Amniotic stem cell (primary cell): ENCODE measurements around the gene PARP14.
A peak's percentile ranks its signal among the peaks of the same experiment; 100 is the strongest.
"Not testable (repeated sequence)": the region's sequence is repeated elsewhere in the genome, so short reads cannot be mapped to it uniquely, and the experiment has no call there.

Source experiments
- DNase-seq: peaks from one replicate; lab custom pipeline; 2025; lab: John Stamatoyannopoulos, UW

The PARP14 gene, protein sequence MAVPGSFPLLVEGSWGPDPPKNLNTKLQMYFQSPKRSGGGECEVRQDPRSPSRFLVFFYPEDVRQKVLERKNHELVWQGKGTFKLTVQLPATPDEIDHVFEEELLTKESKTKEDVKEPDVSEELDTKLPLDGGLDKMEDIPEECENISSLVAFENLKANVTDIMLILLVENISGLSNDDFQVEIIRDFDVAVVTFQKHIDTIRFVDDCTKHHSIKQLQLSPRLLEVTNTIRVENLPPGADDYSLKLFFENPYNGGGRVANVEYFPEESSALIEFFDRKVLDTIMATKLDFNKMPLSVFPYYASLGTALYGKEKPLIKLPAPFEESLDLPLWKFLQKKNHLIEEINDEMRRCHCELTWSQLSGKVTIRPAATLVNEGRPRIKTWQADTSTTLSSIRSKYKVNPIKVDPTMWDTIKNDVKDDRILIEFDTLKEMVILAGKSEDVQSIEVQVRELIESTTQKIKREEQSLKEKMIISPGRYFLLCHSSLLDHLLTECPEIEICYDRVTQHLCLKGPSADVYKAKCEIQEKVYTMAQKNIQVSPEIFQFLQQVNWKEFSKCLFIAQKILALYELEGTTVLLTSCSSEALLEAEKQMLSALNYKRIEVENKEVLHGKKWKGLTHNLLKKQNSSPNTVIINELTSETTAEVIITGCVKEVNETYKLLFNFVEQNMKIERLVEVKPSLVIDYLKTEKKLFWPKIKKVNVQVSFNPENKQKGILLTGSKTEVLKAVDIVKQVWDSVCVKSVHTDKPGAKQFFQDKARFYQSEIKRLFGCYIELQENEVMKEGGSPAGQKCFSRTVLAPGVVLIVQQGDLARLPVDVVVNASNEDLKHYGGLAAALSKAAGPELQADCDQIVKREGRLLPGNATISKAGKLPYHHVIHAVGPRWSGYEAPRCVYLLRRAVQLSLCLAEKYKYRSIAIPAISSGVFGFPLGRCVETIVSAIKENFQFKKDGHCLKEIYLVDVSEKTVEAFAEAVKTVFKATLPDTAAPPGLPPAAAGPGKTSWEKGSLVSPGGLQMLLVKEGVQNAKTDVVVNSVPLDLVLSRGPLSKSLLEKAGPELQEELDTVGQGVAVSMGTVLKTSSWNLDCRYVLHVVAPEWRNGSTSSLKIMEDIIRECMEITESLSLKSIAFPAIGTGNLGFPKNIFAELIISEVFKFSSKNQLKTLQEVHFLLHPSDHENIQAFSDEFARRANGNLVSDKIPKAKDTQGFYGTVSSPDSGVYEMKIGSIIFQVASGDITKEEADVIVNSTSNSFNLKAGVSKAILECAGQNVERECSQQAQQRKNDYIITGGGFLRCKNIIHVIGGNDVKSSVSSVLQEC (N-terminal part only)

DNA sequence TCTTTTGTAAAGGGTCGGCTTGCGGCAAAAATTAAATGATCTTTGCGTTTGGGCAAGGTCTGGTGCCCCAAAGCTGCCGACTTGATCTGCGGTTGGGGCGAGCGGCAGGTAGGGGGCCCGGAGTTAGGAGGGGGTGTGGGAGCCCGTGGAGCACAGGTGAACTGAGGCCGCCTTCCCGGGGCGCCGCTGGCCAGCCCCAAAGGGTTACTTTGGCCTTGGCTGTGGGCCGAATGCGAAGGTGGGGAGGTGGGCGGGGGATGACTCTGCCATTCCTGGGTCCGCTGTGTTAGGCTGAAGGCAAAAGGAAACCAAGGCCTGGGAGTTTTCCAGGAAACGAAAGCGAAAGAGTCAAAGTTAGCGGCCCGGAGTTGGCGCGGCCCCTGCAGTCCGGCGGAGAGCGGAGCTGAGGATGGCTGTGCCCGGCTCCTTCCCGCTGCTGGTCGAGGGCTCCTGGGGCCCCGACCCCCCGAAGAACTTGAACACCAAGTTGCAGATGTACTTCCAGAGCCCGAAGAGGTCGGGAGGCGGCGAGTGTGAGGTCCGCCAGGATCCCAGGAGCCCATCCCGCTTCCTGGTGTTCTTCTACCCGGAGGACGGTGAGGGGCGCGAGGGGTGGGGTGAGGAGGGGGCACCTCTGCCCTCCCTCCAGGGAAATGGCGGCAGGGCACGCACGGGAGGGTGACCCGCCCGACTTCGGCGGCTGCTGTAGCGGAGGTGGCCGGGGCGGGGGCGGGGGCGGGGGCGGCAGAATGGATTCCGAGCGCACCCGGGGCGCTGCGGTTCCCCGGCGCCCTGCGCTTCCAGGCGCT lies at the start of gene PARP14:
Gene PARP14, plus strand, starts transcription at position 365 of the 809 bp plus-strand sequence. Its CDS starts 45 bp downstream, at position 410.
- peak; percentile 33 for DNase-seq

DNA sequence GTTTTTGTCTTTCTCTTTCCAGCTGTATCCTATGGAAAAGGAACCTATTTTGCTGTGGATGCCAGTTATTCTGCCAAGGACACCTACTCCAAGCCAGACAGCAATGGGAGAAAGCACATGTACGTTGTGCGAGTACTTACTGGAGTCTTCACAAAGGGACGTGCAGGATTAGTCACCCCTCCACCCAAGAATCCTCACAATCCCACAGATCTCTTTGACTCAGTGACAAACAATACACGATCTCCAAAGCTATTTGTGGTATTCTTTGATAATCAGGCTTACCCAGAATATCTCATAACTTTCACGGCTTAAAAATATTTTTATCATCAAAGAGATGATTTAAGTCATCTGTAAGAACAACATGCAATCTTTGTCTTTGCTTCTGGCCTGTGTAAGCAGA lies 44.9 kb upstream of the PARP14 start:
- DNase-seq = no peak

DNA sequence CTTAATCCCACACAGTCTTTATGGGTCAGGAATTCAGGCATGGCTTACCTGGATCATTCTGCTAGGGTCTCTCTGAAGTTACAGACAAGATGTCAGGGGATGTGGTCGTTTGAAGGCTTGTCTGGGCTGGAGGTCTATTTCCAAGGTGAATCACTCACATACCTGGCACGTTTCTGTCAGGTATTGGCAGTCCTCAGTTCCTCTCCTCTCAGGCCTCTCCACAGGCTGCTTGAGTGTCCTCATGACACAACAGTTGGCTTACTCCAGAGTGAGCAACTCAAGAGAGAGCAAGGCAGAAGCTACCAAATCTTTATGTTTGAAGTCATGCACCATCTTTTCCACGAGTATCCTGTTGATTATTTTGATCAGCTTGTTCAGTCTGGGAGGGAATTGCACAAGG lies 43.9 kb upstream of the PARP14 start:
- no peak for DNase-seq

DNA sequence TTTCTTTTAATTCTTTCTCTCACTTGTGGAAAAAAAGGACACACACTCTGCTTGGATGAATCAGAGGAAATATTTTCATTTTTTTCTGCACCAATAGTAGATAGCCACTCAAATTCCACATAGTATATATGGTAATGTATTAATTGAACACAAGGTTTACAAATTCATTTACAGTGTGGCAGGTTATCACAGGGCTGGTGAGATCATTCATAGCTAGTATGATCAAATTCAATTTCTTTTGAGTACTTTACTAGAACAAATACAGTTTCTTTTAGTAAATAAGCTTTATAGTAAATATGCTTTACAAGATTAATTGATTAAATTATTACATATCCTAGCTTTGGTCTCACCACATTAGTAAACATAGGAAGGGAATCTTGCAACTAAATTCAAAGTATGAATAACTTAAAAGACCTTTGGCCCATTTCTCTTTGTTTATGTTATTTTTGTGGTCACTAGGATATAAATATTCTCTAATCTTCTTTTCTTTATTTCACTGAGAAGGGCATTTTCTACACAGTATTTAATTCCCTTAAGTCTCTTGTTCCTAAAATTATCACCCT lies 40.1 kb upstream of the PARP14 start:
- DNase-seq = no peak

DNA sequence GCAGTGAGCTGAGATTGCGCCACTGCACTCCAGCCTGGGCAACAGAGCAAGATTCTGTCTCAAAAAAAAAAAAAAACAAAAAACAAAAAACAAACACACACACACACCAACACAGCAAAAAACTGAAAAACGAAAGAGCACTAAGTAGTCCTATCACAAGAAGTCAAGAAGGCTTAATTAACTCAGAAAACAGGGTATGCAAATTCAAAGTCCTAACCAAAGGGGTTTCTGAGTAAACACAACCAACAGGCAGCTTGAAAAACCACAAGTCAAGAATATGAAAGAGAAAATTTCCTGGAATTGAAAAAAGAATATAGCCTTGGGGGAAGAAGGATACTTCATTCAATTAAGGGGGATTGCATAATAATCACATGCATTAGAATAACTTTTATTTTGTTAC lies 37.7 kb upstream of the PARP14 start:
- no peak for DNase-seq

DNA sequence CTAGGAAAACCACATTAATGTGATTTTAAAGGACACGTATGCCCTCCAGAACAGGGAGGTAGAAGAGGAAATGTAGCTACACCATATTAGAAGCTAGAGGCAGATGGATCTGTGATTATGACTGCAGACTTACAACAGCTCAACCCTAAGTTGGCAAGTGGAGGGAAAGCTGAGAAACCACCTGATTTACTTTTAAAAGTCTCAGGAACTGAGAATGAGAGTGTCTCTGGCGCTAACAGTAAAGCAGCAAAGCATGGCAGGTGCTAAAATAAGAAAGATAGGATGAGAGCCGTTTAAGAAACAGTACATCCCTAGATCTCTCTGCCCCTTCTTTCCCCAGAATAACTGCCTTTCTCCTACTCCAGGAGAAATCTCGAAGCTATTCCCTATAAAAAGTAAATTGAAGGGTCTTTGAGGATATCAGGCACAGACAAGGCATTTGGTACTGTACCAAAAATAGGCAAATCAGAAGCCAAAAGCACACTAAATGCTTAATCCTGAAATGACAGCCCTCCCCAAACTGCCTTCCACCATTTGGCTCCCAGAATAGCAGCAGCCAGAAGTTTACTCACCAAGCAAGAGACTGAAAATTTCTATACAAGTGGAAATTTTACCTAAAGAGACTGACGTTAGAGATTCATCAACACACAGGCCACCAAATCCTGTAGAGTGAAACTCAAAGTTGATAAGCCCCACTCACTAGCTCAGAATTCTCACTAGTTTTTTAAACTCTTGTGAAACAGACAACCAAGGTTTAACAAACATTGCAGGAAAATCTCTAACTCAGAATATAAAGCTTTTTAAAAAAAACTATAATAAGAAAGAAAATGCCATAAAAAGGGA lies 34.3 kb upstream of the PARP14 start:
- no peak for DNase-seq

DNA sequence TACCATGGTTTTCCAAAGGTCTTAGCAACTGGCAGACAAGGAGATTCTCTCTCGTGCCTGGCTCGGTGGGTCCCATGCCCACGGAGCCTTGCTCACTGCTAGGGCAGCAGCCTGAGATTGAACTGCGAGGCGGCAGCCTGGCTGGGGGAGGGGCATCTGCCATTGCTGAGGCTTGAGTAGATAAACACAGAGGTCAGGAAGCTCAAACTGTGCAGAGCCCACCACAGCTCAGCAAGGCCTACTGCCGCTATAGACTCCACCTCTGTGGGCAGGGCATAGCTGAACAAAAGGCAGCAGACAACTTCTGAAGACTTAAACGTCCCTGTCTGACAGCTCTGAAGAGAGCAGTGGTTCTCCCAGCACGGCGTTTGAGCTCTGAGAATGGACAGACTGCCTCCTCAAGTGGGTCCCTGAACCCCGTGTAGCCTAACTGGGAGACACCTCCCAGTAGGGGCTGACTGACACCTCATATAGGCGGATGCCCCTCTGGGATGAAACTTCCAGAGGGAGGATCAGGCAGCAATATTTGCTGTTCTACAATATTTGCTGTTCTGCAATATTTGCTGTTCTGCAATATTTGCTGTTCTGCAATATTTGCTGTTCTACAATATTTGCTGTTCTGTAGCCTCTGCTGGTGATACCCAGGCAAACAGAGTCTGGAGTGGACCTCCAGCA lies 29.3 kb upstream of the PARP14 start:
- not testable (repeated sequence) for DNase-seq

DNA sequence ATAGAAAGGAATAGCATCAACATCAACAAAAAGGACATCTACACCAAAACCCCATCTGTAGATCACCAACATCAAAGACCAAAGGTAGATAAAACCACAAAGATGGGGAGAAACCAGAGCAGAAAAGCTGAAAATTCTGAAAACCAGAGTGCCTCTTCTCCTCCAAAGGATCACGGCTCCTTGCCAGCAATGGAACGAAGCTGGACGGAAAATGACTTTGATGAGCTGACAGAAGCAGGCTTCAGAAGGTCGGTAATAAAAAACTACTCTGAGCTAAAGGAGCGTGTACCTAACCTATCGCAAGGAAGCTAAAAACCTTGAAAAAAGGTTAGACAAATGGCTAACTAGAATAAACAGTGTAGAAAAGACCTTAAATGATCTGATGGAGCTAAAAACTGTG lies 28.7 kb upstream of the PARP14 start:
- DNase-seq = not testable (repeated sequence)

DNA sequence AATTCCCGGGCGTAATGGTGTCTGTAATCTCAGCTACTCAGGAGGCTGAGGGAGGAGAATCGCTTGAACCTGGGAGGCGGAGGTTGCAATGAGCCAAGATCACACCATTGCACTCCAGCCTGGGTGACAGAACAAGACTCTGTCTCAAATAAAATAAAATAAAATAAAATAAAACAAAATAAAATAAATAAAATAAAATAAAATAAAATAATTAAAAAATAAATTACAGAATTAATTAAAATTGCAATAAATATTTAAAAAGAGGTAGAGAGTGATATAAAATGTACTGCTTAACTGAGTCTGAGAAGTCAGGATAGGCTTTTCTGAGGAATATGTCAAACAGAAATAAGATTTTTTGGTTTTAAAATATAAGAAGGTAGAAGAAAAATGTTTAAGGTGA lies 22.3 kb upstream of the PARP14 start:
- not testable (repeated sequence) for DNase-seq

DNA sequence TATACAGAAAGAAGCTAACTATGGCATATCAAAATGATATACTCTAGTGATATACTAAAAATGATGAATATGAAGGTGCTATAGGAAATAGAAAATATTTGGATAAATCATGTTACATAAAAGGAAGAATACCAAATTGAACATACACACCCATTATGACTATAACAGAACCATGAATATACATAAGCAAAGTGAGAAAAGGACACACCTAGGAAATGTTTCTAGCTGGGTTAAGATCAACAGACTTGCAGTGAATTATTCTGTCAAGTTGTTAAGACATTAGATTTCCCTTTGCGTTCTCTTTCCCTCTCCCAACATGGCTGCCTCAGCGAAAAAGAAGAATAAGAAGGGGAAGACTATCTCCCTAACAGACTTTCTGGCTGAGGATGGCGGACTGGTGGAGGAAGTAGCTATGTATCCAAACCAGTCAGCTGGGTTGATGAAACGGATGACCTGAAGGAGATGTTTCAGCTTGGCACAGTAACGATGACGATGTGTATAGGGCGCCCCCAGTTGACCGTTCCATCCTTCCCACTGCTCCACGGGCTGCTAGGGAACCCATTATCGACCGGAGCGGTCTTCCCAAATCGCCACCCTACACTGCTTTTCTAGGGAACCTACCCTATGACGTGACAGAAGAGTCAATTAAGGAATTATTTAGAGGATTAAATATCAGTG lies 20.2 kb upstream of the PARP14 start:
- no peak for DNase-seq

DNA sequence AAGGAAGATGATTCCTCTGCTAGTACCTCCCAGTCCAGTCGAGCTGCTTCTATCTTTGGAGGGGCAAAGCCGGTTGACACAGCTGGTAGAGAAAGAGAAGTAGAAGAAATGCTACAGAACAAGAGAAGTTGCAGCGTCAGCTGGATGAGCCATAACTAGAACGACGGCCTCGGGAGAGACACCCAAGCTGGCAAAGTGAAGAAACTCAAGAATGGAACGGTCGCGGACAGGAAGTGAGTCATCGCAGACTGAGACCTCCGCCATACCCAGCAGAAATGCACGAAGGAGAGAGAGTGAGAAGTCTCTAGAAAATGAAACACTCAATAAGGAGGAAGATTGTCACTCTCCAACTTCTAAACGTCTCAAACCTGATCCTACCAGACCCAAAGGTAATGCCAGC lies 19.0 kb upstream of the PARP14 start:
- DNase-seq = no peak

DNA sequence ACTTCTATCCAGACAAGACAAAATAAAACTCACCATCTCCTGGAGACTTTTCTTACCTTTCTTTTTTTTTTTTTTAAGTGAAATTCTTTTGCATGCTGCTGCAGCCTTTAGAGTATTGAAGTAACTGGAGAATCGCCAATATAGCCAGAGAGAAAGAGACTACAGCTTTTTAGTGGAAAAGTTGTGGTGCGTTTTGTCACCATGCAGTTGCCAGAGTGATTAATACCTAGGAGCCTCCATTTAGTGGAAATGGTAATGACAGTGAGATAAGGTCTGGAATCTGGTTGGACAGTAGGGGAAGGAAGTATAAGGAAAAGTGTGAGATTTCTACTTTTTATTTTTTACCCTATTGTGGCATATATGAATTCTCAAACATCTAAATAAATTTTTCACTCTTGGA lies 18.1 kb upstream of the PARP14 start:
- no peak for DNase-seq

DNA sequence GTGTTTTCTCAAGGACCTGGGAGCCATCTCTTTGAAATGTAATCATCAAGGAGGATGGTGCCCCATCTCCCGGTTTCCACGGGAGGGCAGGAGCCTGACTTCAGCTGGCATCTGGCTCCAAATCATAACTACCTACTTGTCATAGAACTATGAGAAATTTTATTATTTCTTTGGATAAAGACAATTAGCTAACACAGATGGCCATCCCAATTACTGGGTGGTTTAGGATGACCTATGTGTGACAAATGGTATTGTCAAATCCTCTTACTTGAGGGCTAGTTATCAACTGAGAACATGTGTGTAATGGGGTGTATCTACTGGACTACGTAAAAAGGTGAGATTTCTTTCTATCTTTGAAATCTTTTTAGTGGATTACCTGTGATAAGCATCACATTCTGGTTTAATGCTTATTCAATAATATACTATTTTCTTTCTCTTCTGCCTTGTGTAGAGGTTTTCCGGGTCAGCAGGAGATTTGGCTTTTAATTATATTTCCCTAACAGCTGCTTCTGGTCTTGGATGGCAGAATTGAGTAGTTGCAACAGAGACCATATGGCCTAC lies 15.3 kb upstream of the PARP14 start:
- DNase-seq = no peak

DNA sequence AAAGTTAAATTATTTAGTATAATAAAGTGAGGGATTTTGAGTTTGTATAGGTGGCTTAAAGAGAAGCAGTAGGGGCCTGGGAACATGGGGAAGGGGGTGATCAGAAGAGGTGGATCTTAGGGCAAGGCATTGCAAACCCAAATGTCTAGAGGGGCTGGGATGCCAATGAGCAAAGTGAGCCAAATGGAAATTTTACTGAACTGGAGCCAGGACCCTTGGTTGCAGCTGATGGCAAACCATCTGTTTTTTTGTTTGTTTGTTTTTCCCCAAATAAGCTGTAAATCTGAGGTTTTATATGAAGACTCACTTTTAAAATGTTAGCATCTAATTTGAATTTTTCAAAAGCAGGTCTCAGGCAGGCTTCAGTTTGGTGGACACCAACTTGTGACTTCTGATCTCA lies 14.8 kb upstream of the PARP14 start:
- DNase-seq = no peak

DNA sequence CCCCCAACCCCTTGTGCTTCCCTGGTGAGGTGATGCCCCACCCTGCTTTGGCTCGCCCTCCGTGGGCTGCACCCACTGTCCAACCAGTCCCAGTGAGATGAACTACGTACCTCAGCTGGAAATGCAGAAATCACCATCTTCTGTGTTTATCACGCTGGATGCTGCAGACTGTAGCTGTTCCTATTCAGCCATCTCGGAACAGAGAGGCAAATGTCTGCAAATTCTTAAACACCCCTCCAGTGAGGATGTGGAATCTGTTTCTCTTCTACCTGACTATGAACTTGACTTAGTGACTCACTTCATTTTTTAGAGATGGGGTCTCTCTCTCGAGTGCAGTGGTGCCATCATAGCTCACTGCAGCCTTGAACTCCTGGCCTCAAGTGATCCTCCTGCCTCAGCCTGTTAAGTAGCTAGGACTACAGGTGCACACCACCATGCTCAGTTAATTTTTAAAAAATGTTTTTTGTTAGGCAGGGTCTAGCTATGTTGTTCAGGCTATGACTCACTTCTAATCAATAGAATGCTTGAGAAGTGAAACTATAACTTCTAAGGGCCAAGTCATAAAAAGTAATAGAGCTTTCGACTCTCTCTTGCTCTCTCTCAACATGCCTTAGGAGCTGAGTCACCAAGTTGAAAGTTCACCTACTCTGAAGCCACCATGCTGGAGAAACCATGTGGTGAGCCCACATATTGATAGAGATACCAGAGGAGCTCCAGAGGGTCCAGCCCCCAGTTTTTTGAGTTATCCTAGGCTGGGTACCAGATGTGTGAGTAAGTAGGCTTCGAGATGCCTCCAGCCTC lies 11.5 kb upstream of the PARP14 start:
- DNase-seq = no peak

DNA sequence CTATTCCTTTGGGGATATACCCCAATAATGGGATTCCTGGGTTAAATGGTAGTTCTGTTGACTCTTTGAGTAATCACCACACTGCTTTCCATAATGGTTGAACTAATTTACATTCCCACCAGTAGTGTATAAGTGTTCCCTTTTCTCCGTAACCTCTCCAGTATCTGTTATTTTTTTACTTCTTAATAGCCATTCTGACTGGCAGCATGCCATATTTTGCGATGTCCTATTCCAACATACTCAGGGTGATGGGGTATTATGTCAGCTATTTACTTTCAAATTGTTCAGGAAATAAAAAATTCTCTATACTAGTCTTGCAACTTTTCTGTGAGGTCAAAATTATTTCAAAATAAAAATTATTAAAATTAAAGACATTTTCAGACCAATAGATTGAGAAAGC lies 9.1 kb upstream of the PARP14 start:
- DNase-seq = no peak

DNA sequence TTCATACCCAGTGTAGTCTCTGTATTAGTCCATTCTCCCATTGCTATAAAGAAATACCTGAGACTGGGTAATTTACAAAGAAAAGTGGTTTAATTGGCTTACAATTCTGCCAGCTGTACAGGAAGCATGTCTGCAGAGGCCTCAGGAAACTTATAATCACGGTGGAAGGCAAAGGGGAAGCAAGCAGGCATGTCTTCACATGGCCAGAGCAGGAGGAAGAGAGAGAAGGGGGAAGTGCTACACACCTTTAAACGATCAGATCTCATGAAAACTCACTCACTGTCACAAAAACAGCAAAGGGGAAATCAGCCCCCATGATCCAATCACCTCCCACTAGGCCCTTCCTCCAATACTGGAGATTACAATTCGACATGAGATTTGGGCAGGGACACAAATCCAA lies 6.3 kb upstream of the PARP14 start:
- no peak for DNase-seq

DNA sequence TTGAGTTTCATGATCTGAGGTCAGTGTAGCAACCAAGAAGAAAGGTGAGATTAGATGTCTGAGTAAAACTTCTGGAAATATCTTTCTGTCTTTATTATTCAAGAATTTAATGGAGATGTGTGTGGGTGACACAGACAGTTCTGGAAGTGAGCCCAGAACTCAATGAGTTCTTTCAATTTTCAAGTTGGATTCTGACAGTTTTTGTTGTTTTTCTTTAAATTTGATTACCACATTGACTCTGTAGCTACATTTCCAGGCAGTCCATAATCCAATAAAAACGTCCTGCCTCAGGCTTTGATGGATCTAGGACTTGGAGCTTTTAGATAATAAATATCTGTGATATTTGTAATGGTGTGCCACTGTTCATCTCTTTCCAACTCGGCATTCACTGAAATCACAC lies 3.9 kb upstream of the PARP14 start:
- no peak for DNase-seq
